ENCODE data around the gene PPM1E.

DNA sequence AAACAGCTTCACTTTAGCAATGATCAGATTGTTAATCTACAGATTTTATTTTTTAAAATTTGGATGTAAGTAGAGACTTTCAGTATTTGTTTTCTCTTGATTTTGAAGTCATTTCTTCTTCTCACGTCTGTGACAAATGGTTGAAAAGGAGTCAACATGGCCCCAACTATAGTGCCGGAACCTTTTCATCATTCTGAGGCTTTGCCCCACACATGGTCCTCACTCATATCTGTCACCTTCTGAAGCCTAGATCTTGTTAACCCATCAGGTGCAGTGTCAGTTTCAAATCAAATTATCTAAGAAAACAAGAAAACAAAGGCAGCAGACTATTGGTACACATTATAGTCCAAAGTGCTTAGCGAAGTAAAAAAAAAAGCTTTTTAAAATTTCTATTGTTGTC, 227.0 kb downstream of the PPM1E start:
- TF ChIP-seq, protein P1, sequence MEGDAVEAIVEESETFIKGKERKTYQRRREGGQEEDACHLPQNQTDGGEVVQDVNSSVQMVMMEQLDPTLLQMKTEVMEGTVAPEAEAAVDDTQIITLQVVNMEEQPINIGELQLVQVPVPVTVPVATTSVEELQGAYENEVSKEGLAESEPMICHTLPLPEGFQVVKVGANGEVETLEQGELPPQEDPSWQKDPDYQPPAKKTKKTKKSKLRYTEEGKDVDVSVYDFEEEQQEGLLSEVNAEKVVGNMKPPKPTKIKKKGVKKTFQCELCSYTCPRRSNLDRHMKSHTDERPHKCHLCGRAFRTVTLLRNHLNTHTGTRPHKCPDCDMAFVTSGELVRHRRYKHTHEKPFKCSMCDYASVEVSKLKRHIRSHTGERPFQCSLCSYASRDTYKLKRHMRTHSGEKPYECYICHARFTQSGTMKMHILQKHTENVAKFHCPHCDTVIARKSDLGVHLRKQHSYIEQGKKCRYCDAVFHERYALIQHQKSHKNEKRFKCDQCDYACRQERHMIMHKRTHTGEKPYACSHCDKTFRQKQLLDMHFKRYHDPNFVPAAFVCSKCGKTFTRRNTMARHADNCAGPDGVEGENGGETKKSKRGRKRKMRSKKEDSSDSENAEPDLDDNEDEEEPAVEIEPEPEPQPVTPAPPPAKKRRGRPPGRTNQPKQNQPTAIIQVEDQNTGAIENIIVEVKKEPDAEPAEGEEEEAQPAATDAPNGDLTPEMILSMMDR (IDR thresholded peaks at IDR 0.05) = no peak
- no peak for TF ChIP-seq POLR2A (IDR thresholded peaks at IDR 0.05)

Data from esophagus squamous epithelium (tissue), 4 donors.